Measurements from ENCODE around the gene ARL6.

The ARL6 gene

DNA sequence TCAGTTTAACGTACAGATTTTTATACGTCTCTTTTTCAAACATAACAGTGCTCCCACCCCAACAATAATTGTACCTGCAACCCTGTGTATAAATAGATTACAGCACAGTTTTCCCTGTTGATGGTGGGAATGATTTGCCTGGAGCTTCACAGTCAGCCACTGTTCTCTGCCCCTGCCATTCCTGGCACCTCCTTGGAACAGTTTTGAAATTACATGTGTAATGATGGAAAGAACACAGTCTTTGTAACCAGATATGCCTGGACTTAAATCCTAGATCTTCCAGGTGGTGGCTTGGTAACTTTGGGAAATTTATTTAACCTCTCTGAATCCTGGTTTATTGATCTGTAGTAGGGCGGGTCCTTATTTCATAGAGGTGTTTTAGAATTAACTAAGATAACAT, 84.2 kb downstream of the ARL6 start:
- H3K4me3 ChIP-seq (ENCODE audit: low read length), result no peak overlapping the region
- no peaks in the 10 kb centered on the region for H3K36me3 ChIP-seq (ENCODE audit: control insufficient read depth, insufficient read depth, low read length)
- no peaks in the 10 kb centered on the region for H3K4me1 ChIP-seq (ENCODE audit: control insufficient read depth, insufficient read depth, low read length)
- no peaks in the 10 kb centered on the region for H3K9me3 ChIP-seq (ENCODE audit: control insufficient read depth, low read length)
- no peak overlapping the region for H3K9ac ChIP-seq (ENCODE audit: low read length)
- no peaks in the 10 kb centered on the region for H3K27me3 ChIP-seq (ENCODE audit: control insufficient read depth, insufficient read depth, low read length)
